ENCODE results near the gene RNF180.

GRCh38 chr5:64344501-64344900 lies 178.9 kb downstream of the RNF180 start:
- TF ChIP-seq CTCF (IDR thresholded peaks at IDR 0.05), result no peak
- no peak for TF ChIP-seq POLR2A (IDR thresholded peaks at IDR 0.05)
- TF ChIP-seq EP300 (IDR thresholded peaks at IDR 0.05), result no peak
- TF ChIP-seq POLR2AphosphoS5 (IDR thresholded peaks at IDR 0.05), result no peak
